ENCODE results near the gene LCE3B. TPM values are rescaled to one million over a fixed set of nuclear protein-coding genes. Genes with fewer than 3 reads are reported as not detected.

Gene LCE3B
- total RNA-seq, 1 experiment from 2014 or later: not detected

Other genes with a start within 250 kb of the LCE3B start
- not detected in 3 replicates for gene CRNN, start 199.5 kb upstream of the LCE3B start, total RNA-seq (2021)
- not detected in 3 replicates for gene LCE5A, start 103.0 kb upstream of the LCE3B start, total RNA-seq (2021)
- not detected in 3 replicates for gene CRCT1, start 99.3 kb upstream of the LCE3B start, total RNA-seq (2021)
- not detected in 3 replicates for gene LCE3E, start 47.0 kb upstream of the LCE3B start, total RNA-seq (2021)
- gene LCE3D, start 33.3 kb upstream of the LCE3B start, total RNA-seq (2021): not detected in 3 replicates
- gene LCE3C, start 13.6 kb upstream of the LCE3B start, total RNA-seq (2021): not detected in 3 replicates
- not detected in 3 replicates for gene LCE3A, start 9.3 kb downstream of the LCE3B start, total RNA-seq (2021)
- not detected in 3 replicates for gene LCE2D, start 49.6 kb downstream of the LCE3B start, total RNA-seq (2021)
- not detected in 3 replicates for gene LCE2C, start 61.5 kb downstream of the LCE3B start, total RNA-seq (2021)
- not detected in 3 replicates for gene LCE2B, start 72.3 kb downstream of the LCE3B start, total RNA-seq (2021)
- gene LCE2A, start 84.5 kb downstream of the LCE3B start, total RNA-seq (2021): not detected in 3 replicates
- not detected in 3 replicates for gene LCE4A, start 94.3 kb downstream of the LCE3B start, total RNA-seq (2021)
- not detected in 3 replicates for gene KPRP, start 144.2 kb downstream of the LCE3B start, total RNA-seq (2021)
- not detected in 3 replicates for gene LCE1F, start 161.3 kb downstream of the LCE3B start, total RNA-seq (2021)
- not detected in 3 replicates for gene LCE1E, start 172.4 kb downstream of the LCE3B start, total RNA-seq (2021)
- gene LCE1D, start 182.9 kb downstream of the LCE3B start, total RNA-seq (2021): not detected in 3 replicates
- not detected in 3 replicates for gene LCE1C, start 192.8 kb downstream of the LCE3B start, total RNA-seq (2021)
- gene LCE1B, start 198.2 kb downstream of the LCE3B start, total RNA-seq (2021): not detected in 3 replicates
- not detected in 3 replicates for gene LCE1A, start 213.7 kb downstream of the LCE3B start, total RNA-seq (2021)
- gene LCE6A, start 229.0 kb downstream of the LCE3B start, total RNA-seq (2021): not detected in 3 replicates
- not detected in 3 replicates for gene LCE7A, start 246.2 kb downstream of the LCE3B start, total RNA-seq (2021)

All from WTC11 (cell line).